Liver (tissue), 9 donors: ENCODE data around the gene CRK. TPM values are rescaled to one million over a fixed set of nuclear protein-coding genes. Genes with fewer than 3 reads are reported as not detected.
A peak's percentile ranks its signal among the peaks of the same experiment; 100 is the strongest.

Source experiments
- DNase-seq: peaks from one replicate; pipeline ENCODE4 v3.0.0-alpha.2; 2017; ENCODE audit warnings: low spot score
- H3K27ac ChIP-seq, 2 donors: one replicate each; pipeline ENCODE4 v1.7.0; 2013; ENCODE audit warnings: inconsistent platforms in 2 of 2, low read length in 2 of 2, control low read depth in 1 of 2, low read depth in 1 of 2, mild to moderate bottlenecking in 1 of 2
- H3K27me3 ChIP-seq, 4 donors: one replicate each; pipeline versions ENCODE4 v1.6.1 to v1.7.0; 2013; ENCODE audit warnings: low read length in 3 of 4, inconsistent platforms in 1 of 4, mild to moderate bottlenecking in 1 of 4, moderate library complexity in 1 of 4; ENCODE audit not compliant: control insufficient read depth in 4 of 4, insufficient read depth in 4 of 4
- H3K36me3 ChIP-seq, 4 donors: one replicate each; pipeline versions ENCODE4 v1.6.1 to v1.7.0; 2013; ENCODE audit warnings: low read length in 3 of 4, mild to moderate bottlenecking in 3 of 4, low read depth in 1 of 4, moderate library complexity in 1 of 4; ENCODE audit not compliant: control insufficient read depth in 4 of 4, insufficient read depth in 3 of 4
- H3K4me1 ChIP-seq, 4 donors: one replicate each; pipeline versions ENCODE4 v1.6.1 to v1.7.0; 2013; ENCODE audit warnings: low read length in 3 of 4, mild to moderate bottlenecking in 3 of 4, moderate library complexity in 1 of 4; ENCODE audit not compliant: control insufficient read depth in 4 of 4, insufficient read depth in 4 of 4
- H3K4me3 ChIP-seq, 3 donors: one replicate each; pipeline versions ENCODE4 v1.6.1 to v1.7.0; 2013; ENCODE audit warnings: low read length in 3 of 3, control low read depth in 1 of 3, low read depth in 1 of 3, mild to moderate bottlenecking in 1 of 3
- H3K9ac ChIP-seq, 2 donors: one replicate each; pipeline ENCODE4 v1.7.0; 2013; ENCODE audit warnings: low read length in 2 of 2, mild to moderate bottlenecking in 2 of 2, moderate library complexity in 2 of 2, control low read depth in 1 of 2, low read depth in 1 of 2
- H3K9me3 ChIP-seq, 4 donors: one replicate each; pipeline versions ENCODE4 v1.6.1 to v1.7.0; 2013; ENCODE audit warnings: low read length in 3 of 4; ENCODE audit not compliant: control insufficient read depth in 4 of 4
- FOXA1 ChIP-seq: IDR thresholded peaks from 2 replicates; pipeline ENCODE4 v1.6.1; 2016; ENCODE audit warnings: antibody characterized with exemption
- HNF4A ChIP-seq, 2 donors: conservative IDR thresholded peaks; 2 replicates each; pipeline ENCODE4 v1.6.1; 2016; ENCODE audit warnings: antibody characterized with exemption in 2 of 2, mild to moderate bottlenecking in 2 of 2
- HNF4G ChIP-seq: IDR thresholded peaks from 2 replicates; pipeline ENCODE4 v1.6.1; 2016; ENCODE audit warnings: antibody characterized with exemption
- TAF1 ChIP-seq: conservative IDR thresholded peaks from 2 replicates; pipeline ENCODE4 v1.6.1; 2016; ENCODE audit warnings: antibody characterized with exemption, mild to moderate bottlenecking
- YY1 ChIP-seq: IDR thresholded peaks from 2 replicates; pipeline ENCODE4 v1.6.1; 2016; ENCODE audit warnings: antibody characterized with exemption, mild to moderate bottlenecking
- WGBS: extraction: QIAGEN DNeasy Blood & Tissue Kit; methylation state at CpG from one replicate; pipeline ENCODE4 v1.1.7; 2013; 5-methylcytosine and 5-hydroxymethylcytosine counted together
- polyA plus RNA-seq, 2 donors: library from polyadenylated mRNA; stranded (reverse) in 1 of 2; unstranded in 1 of 2; fragments of 200-250 nt in 1 of 2; fragments of >200 nt in 1 of 2; fragmentation: Nextera tagmentation in 1 of 2; extraction: Ambion mirVana in 1 of 2; gene quantifications; one replicate each; pipeline versions ENCODE4 v1.2.1 to v1.2.3, GENCODE V29; 2013 to 2015
- total RNA-seq, 2 donors: library from RNA; depleted of rRNA; stranded (reverse); fragments of >200 nt; gene quantifications; one replicate each; pipeline ENCODE4 v1.2.3, GENCODE V29; 2014
- TF ChIP-seq, protein P1 (sequence below): IDR thresholded peaks from 2 replicates; pipeline ENCODE4 v1.6.1; 2016; ENCODE audit warnings: antibody characterized with exemption
- TF ChIP-seq, protein P2 (sequence below): IDR thresholded peaks from 2 replicates; pipeline ENCODE4 v1.6.1; 2016; ENCODE audit warnings: antibody characterized with exemption, mild to moderate bottlenecking
- TF ChIP-seq, protein P3 (sequence below): IDR thresholded peaks from 2 replicates; pipeline ENCODE4 v1.6.1; 2016; ENCODE audit warnings: antibody characterized with exemption
- TF ChIP-seq, protein P4 (sequence below): fragments of 150-350 bp; IDR thresholded peaks from 2 replicates; pipeline ENCODE4 v1.5.1; 2017; ENCODE audit warnings: improper control_type of control experiment, low read depth, low read length; ENCODE audit not compliant: missing input control
- donor health status: healthy.
- donor health status: healthy.
- donor health status: healthy.
- donor health status: healthy.
- donor health status: healthy.

Gene CRK
- total and polyA plus RNA-seq, 4 donors, result 29.5 to 69.9 (median 34.8) TPM

DNA sequence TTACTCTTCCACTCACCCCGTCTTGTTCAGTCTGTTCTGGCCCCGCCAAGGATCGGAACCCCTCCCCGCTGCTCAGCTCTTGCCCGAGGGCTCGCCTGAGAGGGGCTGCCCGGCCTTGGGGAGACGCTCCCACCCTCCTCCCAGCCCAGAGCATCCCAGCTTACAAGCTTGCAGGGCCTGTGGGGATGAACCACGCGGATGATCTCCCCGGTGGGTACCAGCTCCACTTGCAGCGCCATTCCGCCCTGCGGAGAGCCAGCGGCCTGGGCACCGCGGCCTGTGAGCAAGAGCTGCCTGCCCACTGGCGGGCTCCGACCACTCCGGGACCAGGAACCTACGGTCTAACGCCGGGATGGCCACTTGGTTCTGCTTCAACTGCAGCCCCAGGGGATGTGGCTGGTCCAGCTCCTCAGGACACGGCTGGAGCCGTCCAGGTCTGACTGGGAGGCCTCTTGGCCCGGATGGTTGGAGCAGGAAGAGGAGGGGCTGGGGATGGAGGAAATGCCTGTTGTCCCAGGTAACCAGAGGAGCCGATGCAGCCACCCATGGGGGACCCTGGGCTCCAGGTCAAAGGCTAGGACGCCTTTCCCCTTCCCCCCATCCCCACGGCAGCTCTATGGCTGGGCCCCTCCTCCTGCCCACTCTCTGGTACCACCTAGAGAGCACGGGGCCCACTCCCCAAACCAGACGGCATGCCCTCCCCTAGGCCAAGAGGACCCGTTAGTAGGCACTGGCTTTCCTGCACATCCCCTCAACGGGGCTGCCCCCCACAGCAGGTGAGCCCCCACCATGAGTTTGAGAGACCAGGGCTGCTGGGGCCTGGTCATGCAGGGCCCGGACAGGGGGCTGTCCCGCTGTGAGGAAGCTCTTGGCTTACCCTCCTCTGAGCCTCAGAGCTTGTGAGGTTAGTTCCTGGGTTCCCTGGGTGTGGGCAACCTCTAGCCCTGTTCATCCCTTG is 36.5 kb upstream of the CRK start, which contains the start of gene MYO1C (continued):
- TF ChIP-seq TAF1 (no peak), FOXA1 (no peak), HNF4A (conservative IDR thresholded peaks at IDR 0.05) (no peak)

DNA sequence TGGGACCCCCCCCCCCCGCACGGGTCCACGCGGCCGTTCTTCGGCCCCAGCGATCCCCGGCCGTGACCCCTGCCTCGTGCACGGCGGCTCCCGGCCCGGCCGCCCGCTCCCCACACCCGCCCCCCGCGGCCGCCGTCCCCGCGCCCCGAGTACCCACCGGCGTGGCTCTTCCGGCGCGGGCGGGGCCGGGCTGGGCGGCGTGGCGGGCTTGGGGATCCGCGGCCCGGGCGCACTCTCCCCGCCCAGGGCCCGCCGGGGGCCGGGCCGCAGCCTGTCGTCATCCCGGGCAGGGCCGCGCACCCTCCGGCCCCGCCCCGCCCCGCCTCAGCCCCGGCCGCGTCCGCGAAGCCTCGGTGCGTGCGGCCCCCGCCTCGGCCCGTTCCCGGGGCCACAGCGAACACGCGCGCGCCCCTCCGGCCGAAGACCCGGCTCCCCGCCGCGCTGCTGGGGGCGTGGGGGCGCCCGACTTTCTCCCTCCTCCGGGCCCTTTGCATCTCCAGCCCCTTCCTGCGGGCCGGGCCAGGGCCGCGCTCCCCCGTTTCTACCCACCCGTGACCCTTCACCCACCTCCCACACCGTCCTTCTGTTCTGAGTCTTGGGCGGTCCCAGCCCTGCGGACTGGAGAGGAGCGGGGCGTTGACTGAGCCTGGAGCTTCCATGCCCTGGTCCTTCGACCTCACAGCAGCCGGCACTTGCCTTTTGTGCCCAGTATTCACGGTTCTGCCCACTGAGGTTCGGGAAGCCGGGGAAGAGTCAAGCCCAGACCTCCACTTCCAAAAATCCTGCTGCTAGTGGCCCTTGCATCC is 35.6 kb upstream of the CRK start:
- peaks cover 14 to 52% (median 29%) of the 10 kb centered on the region in 4 donors for H3K4me1 ChIP-seq
- 3% methylated on average over 94 of the region's 94 CpGs for WGBS
- H3K27me3 ChIP-seq, result no peaks in the 10 kb centered on the region
- peak overlapping the region; percentile 80 to 94 (median 85) for H3K4me3 ChIP-seq
- H3K27ac ChIP-seq, result peak overlapping the region; percentile 76 to 83
- TF ChIP-seq YY1 (no peak), HNF4G (no peak)
- TF ChIP-seq, protein P1, sequence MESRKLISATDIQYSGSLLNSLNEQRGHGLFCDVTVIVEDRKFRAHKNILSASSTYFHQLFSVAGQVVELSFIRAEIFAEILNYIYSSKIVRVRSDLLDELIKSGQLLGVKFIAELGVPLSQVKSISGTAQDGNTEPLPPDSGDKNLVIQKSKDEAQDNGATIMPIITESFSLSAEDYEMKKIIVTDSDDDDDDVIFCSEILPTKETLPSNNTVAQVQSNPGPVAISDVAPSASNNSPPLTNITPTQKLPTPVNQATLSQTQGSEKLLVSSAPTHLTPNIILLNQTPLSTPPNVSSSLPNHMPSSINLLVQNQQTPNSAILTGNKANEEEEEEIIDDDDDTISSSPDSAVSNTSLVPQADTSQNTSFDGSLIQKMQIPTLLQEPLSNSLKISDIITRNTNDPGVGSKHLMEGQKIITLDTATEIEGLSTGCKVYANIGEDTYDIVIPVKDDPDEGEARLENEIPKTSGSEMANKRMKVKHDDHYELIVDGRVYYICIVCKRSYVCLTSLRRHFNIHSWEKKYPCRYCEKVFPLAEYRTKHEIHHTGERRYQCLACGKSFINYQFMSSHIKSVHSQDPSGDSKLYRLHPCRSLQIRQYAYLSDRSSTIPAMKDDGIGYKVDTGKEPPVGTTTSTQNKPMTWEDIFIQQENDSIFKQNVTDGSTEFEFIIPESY, result no peak
- TF ChIP-seq, protein P2, sequence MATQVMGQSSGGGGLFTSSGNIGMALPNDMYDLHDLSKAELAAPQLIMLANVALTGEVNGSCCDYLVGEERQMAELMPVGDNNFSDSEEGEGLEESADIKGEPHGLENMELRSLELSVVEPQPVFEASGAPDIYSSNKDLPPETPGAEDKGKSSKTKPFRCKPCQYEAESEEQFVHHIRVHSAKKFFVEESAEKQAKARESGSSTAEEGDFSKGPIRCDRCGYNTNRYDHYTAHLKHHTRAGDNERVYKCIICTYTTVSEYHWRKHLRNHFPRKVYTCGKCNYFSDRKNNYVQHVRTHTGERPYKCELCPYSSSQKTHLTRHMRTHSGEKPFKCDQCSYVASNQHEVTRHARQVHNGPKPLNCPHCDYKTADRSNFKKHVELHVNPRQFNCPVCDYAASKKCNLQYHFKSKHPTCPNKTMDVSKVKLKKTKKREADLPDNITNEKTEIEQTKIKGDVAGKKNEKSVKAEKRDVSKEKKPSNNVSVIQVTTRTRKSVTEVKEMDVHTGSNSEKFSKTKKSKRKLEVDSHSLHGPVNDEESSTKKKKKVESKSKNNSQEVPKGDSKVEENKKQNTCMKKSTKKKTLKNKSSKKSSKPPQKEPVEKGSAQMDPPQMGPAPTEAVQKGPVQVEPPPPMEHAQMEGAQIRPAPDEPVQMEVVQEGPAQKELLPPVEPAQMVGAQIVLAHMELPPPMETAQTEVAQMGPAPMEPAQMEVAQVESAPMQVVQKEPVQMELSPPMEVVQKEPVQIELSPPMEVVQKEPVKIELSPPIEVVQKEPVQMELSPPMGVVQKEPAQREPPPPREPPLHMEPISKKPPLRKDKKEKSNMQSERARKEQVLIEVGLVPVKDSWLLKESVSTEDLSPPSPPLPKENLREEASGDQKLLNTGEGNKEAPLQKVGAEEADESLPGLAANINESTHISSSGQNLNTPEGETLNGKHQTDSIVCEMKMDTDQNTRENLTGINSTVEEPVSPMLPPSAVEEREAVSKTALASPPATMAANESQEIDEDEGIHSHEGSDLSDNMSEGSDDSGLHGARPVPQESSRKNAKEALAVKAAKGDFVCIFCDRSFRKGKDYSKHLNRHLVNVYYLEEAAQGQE, result no peak
- TF ChIP-seq, protein P3, sequence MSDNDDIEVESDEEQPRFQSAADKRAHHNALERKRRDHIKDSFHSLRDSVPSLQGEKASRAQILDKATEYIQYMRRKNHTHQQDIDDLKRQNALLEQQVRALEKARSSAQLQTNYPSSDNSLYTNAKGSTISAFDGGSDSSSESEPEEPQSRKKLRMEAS, result no peak
- TF ChIP-seq, protein P4, sequence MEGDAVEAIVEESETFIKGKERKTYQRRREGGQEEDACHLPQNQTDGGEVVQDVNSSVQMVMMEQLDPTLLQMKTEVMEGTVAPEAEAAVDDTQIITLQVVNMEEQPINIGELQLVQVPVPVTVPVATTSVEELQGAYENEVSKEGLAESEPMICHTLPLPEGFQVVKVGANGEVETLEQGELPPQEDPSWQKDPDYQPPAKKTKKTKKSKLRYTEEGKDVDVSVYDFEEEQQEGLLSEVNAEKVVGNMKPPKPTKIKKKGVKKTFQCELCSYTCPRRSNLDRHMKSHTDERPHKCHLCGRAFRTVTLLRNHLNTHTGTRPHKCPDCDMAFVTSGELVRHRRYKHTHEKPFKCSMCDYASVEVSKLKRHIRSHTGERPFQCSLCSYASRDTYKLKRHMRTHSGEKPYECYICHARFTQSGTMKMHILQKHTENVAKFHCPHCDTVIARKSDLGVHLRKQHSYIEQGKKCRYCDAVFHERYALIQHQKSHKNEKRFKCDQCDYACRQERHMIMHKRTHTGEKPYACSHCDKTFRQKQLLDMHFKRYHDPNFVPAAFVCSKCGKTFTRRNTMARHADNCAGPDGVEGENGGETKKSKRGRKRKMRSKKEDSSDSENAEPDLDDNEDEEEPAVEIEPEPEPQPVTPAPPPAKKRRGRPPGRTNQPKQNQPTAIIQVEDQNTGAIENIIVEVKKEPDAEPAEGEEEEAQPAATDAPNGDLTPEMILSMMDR, result no peak
- no peaks in the 10 kb centered on the region for H3K9me3 ChIP-seq
- H3K9ac ChIP-seq, result peak overlapping the region in 1 of 2 donors; percentile 28
- peaks cover 1 to 20% (median 10%) of the 10 kb centered on the region in 4 donors for H3K36me3 ChIP-seq
- DNase-seq, result peak; percentile 61
